ENCODE results near the gene OR10A3.

The OR10A3 gene

GRCh38 chr11:7974668-7975067, 33.2 kb upstream of the OR10A3 start:
- TF ChIP-seq, protein P1, sequence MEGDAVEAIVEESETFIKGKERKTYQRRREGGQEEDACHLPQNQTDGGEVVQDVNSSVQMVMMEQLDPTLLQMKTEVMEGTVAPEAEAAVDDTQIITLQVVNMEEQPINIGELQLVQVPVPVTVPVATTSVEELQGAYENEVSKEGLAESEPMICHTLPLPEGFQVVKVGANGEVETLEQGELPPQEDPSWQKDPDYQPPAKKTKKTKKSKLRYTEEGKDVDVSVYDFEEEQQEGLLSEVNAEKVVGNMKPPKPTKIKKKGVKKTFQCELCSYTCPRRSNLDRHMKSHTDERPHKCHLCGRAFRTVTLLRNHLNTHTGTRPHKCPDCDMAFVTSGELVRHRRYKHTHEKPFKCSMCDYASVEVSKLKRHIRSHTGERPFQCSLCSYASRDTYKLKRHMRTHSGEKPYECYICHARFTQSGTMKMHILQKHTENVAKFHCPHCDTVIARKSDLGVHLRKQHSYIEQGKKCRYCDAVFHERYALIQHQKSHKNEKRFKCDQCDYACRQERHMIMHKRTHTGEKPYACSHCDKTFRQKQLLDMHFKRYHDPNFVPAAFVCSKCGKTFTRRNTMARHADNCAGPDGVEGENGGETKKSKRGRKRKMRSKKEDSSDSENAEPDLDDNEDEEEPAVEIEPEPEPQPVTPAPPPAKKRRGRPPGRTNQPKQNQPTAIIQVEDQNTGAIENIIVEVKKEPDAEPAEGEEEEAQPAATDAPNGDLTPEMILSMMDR (IDR thresholded peaks at IDR 0.05; ENCODE audit: extremely low read depth, missing control alignments) = no peak
- DNase-seq (ENCODE audit: low spot score) = no peak

DNA sequence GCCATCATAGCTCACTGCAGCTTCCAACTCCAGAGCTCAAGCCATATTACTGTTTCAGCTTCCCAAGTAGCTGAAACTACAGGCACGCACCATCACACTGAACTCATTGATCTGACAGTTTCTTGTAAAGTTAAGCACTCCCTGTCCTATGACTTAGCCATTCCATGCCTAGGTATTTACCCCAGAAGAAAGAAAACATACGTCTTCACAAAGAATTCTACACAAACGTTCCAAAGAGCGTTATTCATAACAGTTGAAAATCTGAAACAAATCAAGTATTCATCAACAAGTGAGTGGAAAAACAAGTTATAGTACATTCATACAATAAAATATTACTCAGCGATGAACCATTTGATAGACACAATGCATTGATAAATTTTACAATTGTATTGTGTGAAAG, 31.5 kb upstream of the OR10A3 start:
- TF ChIP-seq, protein P1 (IDR thresholded peaks at IDR 0.05; ENCODE audit: extremely low read depth, missing control alignments) = no peak
- no peak for DNase-seq (ENCODE audit: low spot score)

DNA sequence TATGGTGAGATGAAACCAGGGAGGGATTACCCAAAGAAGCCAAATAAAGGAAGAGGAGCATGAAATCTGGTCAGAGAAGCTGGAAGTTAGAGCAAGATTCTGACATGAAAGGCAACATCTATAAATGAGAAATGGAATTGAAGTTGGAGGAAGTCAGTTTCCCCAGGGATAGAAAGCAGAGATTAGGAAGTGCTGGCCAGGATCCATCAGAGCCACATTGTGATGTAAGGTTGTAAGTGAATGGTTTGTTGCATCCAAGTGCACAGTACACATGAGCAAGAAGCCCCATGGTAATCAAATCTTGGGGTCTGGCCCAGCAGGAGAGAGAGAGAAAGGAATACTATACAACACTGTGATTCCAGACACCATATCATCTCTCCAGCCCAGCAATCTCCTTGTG, 30.3 kb upstream of the OR10A3 start:
- TF ChIP-seq, protein P1 (IDR thresholded peaks at IDR 0.05; ENCODE audit: extremely low read depth, missing control alignments) = no peak
- no peak for DNase-seq (ENCODE audit: low spot score)

DNA sequence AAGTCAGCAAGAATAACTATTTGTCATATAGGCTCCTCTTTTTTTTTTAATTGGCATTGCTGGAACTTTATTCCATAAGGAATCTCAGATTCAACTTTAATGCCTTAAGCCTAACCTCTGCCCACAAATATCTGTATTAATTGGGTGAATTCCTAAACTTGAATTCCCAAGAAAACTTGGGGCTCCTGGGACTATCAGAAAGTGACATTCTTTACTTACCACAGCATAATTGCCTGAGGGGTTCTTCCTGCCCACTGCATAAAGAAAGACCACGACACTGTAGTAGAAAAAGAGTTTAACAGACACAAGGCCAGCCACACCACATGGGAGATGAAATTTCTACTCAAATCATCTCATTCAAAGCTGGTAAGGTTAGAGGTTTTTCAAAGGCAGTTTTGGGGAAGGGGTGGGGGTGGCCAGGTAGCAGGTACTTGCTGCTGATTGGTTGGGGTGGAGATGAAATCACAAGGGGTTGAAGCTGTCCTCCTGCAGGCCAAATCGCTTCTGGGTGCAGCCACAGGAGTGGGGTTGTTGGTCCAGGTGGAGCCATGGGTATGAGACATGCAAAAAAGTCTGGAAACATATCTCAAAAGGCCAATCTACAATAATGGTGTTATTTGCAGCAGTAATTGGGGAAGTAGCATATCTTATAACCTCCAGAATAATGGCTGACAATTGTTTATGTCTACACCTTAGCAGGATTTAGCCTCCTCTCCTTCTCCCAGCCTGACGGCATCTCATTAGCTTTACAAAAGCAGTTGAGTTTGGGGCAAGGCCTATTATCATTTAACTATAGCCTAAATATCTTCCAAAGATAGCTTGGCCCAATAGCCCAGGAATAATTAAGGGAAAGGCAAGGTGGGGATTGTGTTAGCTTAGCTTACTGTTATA, 28.5 kb upstream of the OR10A3 start:
- no peak for DNase-seq (ENCODE audit: low spot score)
- TF ChIP-seq, protein P1 (IDR thresholded peaks at IDR 0.05; ENCODE audit: extremely low read depth, missing control alignments) = no peak

- TF ChIP-seq, protein P1 (IDR thresholded peaks at IDR 0.05; ENCODE audit: extremely low read depth, missing control alignments) = no peak
These were observed 27.2 kb upstream of the OR10A3 start for GRCh38 chr11:7968686-7969085.

DNA sequence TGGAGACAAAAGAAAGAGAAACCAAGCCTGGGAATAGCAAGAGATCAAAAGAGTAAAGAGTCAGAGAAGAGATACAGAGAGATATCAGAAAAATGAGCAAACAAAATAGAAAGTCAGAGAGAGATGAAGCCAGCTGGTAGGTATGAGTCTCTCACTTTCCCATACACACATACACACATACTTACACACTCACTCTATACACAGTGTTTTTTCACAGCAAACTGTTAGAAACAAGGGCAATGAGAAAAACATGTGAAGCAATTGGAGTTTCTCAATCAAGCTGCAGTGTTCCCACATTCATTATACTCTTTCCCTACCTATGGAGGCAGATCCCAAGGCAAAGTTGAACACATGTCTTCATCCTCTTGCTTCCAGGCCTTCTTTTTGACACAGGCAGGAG, 26.3 kb upstream of the OR10A3 start:
- DNase-seq (ENCODE audit: low spot score) = no peak
- TF ChIP-seq, protein P1 (IDR thresholded peaks at IDR 0.05; ENCODE audit: extremely low read depth, missing control alignments) = no peak

More at GRCh38 chr11:7968686-7969085, 27.2 kb upstream of the OR10A3 start:
- DNase-seq (ENCODE audit: low spot score) = no peak

DNA sequence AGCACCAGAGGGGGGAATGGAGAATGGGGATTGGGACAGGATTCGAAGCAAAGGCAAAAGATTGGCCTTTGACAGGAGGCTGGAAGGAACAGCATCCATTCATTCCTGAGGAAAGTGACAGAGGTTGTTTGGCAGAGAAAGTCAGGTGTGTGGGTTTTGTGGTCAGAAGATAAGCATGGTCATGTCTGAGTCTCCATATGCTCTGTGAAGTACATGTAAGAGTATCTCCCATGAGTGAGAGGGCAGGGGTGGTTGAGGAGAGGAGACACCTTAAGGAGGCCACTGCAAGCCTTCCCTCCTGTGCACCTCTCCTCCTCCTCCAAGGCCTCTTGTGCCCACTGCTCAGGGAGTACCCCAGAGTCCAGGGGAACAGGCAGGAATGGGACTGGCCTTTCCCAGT, 25.6 kb upstream of the OR10A3 start:
- TF ChIP-seq, protein P1 (IDR thresholded peaks at IDR 0.05; ENCODE audit: extremely low read depth, missing control alignments) = no peak

More for the DNA sequence above, 25.6 kb upstream of the OR10A3 start:
- no peak for DNase-seq (ENCODE audit: low spot score)
